ENCODE results near the gene IL15RA. TPM values are rescaled to one million over a fixed set of nuclear protein-coding genes. Genes with fewer than 3 reads are reported as not detected.

The IL15RA gene
- polyA plus RNA-seq, 2 of the 4 experiments (the other 2 are of a cell fraction) = 0.46 to 0.83 TPM

DNA sequence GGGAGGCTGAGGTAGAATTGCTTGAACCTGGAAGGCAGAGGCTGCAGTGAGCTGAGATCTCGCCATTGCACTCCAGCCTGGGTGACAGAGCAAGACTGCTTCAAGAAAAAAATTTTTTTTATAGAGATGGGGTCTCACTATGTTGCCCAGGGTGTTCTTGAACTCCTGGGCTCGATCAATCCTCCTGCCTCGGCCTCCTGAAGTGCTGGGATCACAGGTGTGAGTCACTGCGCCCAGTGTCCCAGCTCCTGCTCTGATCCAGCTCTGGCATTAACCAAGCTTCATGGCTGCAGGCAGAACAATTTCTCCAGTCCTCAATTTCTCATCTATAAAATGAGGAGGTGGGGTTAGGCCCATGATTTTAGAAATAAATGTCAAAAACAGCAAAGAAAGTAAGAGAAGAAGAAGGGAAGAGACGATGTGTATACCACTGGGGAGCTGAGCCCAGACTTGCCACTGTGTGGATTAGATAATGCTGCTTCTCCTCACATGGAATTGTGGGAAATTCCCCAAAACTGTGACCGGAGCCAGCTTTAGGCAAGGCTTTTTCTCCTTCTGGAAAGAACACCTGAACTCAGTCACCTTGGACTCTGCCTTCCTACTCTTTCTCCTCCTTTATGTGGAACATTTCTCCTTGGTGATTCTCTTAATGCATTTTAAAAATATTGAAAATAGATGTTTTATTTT lies 25.5 kb downstream of the IL15RA start:
- no peak for TF ChIP-seq ZC3H11A (IDR thresholded peaks at IDR 0.05)
- no peak for TF ChIP-seq RFX5 (IDR thresholded peaks at IDR 0.05)
- no peak for TF ChIP-seq FOSL2 (IDR thresholded peaks at IDR 0.05)
- no peak for TF ChIP-seq FOSL2 (CRISPR knock-in tag; IDR thresholded peaks at IDR 0.05)
- TF ChIP-seq MAFK (IDR thresholded peaks at IDR 0.05; ENCODE audit: partially characterized antibody) = no peak
- TF ChIP-seq GATA3 (IDR thresholded peaks at IDR 0.05; ENCODE audit: borderline replicate concordance) = no peak
- TF ChIP-seq, protein P1, sequence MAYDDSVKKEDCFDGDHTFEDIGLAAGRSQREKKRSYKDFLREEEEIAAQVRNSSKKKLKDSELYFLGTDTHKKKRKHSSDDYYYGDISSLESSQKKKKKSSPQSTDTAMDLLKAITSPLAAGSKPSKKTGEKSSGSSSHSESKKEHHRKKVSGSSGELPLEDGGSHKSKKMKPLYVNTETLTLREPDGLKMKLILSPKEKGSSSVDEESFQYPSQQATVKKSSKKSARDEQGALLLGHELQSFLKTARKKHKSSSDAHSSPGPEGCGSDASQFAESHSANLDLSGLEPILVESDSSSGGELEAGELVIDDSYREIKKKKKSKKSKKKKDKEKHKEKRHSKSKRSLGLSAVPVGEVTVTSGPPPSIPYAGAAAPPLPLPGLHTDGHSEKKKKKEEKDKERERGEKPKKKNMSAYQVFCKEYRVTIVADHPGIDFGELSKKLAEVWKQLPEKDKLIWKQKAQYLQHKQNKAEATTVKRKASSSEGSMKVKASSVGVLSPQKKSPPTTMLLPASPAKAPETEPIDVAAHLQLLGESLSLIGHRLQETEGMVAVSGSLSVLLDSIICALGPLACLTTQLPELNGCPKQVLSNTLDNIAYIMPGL (CRISPR knock-in tag; IDR thresholded peaks at IDR 0.05; ENCODE audit: borderline replicate concordance) = no peak
- no peak for TF ChIP-seq CBX8 (IDR thresholded peaks at IDR 0.05)
- no peak for TF ChIP-seq EHMT2 (IDR thresholded peaks at IDR 0.05; ENCODE audit: low read depth)
- TF ChIP-seq CTCF (IDR thresholded peaks at IDR 0.05) = no peak
- no peak for TF ChIP-seq RAD21 (conservative IDR thresholded peaks at IDR 0.05 in 1 of 2, IDR thresholded peaks at IDR 0.05 in 1 of 2)
- TF ChIP-seq EHF (CRISPR knock-in tag; IDR thresholded peaks at IDR 0.05) = no peak
- no peak for TF ChIP-seq SREBF2 (IDR thresholded peaks at IDR 0.05)
- no peak for TF ChIP-seq CHD2 (IDR thresholded peaks at IDR 0.05; ENCODE audit: low read length, partially characterized antibody)
- no peak for TF ChIP-seq NR3C1 (IDR thresholded peaks at IDR 0.05)
- TF ChIP-seq, protein P2, sequence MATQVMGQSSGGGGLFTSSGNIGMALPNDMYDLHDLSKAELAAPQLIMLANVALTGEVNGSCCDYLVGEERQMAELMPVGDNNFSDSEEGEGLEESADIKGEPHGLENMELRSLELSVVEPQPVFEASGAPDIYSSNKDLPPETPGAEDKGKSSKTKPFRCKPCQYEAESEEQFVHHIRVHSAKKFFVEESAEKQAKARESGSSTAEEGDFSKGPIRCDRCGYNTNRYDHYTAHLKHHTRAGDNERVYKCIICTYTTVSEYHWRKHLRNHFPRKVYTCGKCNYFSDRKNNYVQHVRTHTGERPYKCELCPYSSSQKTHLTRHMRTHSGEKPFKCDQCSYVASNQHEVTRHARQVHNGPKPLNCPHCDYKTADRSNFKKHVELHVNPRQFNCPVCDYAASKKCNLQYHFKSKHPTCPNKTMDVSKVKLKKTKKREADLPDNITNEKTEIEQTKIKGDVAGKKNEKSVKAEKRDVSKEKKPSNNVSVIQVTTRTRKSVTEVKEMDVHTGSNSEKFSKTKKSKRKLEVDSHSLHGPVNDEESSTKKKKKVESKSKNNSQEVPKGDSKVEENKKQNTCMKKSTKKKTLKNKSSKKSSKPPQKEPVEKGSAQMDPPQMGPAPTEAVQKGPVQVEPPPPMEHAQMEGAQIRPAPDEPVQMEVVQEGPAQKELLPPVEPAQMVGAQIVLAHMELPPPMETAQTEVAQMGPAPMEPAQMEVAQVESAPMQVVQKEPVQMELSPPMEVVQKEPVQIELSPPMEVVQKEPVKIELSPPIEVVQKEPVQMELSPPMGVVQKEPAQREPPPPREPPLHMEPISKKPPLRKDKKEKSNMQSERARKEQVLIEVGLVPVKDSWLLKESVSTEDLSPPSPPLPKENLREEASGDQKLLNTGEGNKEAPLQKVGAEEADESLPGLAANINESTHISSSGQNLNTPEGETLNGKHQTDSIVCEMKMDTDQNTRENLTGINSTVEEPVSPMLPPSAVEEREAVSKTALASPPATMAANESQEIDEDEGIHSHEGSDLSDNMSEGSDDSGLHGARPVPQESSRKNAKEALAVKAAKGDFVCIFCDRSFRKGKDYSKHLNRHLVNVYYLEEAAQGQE (IDR thresholded peaks at IDR 0.05) = no peak
- TF ChIP-seq JUNB (IDR thresholded peaks at IDR 0.05) = no peak
- no peak for TF ChIP-seq FOXS1 (CRISPR knock-in tag; IDR thresholded peaks at IDR 0.05)
- WGBS (ENCODE audit: missing lambda C conversion rate) = 81% methylated on average over 6 of the region's 6 CpGs
- DNase-seq (ENCODE audit: low read depth in 1 of 2, low spot score in 1 of 2) = no peak
- POLR2A ChIA-PET = no interaction called here
- Histone ChIP-seq H3K4me3 (no peak overlapping the region), H3K4me1 (peaks cover 18% of the 10 kb centered on the region), H3K27ac (peak overlapping the region in 1 of 2 experiments; percentile 11; a peak in 2 of 6 replicates), H3K9me3 (no peaks in the 10 kb centered on the region), H3K4me2 (peak overlapping the region; percentile 13; the same call in 2 of the 3 replicates)
- no peak for FAIRE-seq
- ATAC-seq = no peak
- CTCF ChIA-PET = interaction anchor here (0.7 to 2.2 kb wide), 5 partner anchors 11 to 132 kb away, joined by 3 to 9 read pairs (median 3); partner anchors contain the start of gene IL15RA

DNA sequence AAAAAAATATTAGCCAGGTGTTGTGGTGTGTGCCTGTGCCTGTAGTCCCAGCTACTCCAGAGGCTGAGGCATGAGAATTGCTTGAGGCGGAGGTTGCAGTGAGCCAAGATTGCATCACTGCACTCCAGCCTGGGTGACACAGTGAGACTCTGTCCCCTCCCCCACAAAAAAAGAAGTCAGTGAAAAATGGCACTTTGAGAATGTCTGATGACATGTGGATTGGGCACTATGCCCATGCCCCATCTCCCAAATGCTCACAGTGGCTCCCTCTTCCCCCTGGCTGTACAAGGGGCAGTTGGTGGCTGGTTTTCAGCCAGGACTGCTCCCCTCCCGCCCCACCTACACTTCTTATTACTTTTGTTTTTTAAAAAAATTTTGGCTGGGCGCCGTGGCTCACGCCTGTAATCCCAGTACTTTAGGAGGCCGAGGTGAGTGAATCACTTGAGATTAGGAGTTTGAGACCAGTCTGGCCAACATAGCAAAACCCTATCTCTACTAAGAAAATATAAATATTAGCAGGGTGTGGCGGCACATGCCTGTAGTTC lies 26.1 kb downstream of the IL15RA start:
- 75% methylated on average over 7 of the region's 7 CpGs for WGBS (ENCODE audit: missing lambda C conversion rate)
- no peak for TF ChIP-seq CHD2 (IDR thresholded peaks at IDR 0.05; ENCODE audit: low read length, partially characterized antibody)
- TF ChIP-seq CEBPB (IDR thresholded peaks at IDR 0.05) = peak; percentile 25 to 38; a peak in 2 of 4 replicates
- H3K9me3 ChIP-seq = no peaks in the 10 kb centered on the region
- no peak overlapping the region for H3K4me3 ChIP-seq
- peak overlapping the region; percentile 11 to 22; a peak in 2 of 6 replicates for H3K27ac ChIP-seq
- ChIA-PET POLR2A (interaction anchor here (0.7 to 1.0 kb wide), 2 partner anchors 25 to 252 kb away, joined by 5 to 7 read pairs; partner anchors contain the start of gene PFKFB3), CTCF (interaction anchor here (1.1 to 2.2 kb wide), 3 partner anchors 26 to 130 kb away, joined by 4 to 9 read pairs (median 7); partner anchors contain the start of gene IL15RA)
- FAIRE-seq (no peak), DNase-seq (ENCODE audit: low read depth in 1 of 2, low spot score in 1 of 2) (no peak), ATAC-seq (no peak)
- peaks cover 18% of the 10 kb centered on the region for H3K4me1 ChIP-seq
- peak overlapping the region; percentile 13; the same call in 2 of the 3 replicates for H3K4me2 ChIP-seq
